DMS79 (cell line): Measurements from ENCODE around the gene JDP2.

Source experiments
- DNase-seq: peaks from one replicate; lab custom pipeline; 2025; lab: John Stamatoyannopoulos, UW

The JDP2 gene

GRCh38 chr14:75437201-75438143 lies 9.7 kb downstream of the JDP2 start:
- no peak for DNase-seq

- DNase-seq: no peak
These were observed 10.8 kb downstream of the JDP2 start for GRCh38 chr14:75438486-75439080.

- DNase-seq: no peak
These were observed 12.2 kb downstream of the JDP2 start for GRCh38 chr14:75439989-75440388.

- no peak for DNase-seq
These were observed 13.1 kb downstream of the JDP2 start for GRCh38 chr14:75440733-75441477.

GRCh38 chr14:75441728-75442127 lies 13.9 kb downstream of the JDP2 start:
- no peak for DNase-seq

GRCh38 chr14:75442166-75442565 lies 14.3 kb downstream of the JDP2 start:
- DNase-seq: no peak

- no peak for DNase-seq
These were observed 14.8 kb downstream of the JDP2 start for GRCh38 chr14:75442642-75443041.

- no peak for DNase-seq
These were observed 15.6 kb downstream of the JDP2 start for GRCh38 chr14:75443203-75443969.

- no peak for DNase-seq
These were observed 17.4 kb downstream of the JDP2 start for GRCh38 chr14:75445236-75445635.

- no peak for DNase-seq
These were observed 18.1 kb downstream of the JDP2 start for GRCh38 chr14:75445963-75446362.

- DNase-seq: no peak
These were observed 18.6 kb downstream of the JDP2 start for GRCh38 chr14:75446447-75446846.

- no peak for DNase-seq
These were observed 20.4 kb downstream of the JDP2 start for GRCh38 chr14:75448209-75448608.

GRCh38 chr14:75449036-75449435 lies 21.2 kb downstream of the JDP2 start:
- no peak for DNase-seq

GRCh38 chr14:75449696-75450095 lies 21.9 kb downstream of the JDP2 start:
- DNase-seq: no peak

GRCh38 chr14:75450381-75451276 lies 22.8 kb downstream of the JDP2 start:
- no peak for DNase-seq

GRCh38 chr14:75452324-75452723 lies 24.5 kb downstream of the JDP2 start:
- DNase-seq: no peak

GRCh38 chr14:75452900-75453816 lies 25.3 kb downstream of the JDP2 start:
- DNase-seq: no peak

GRCh38 chr14:75453817-75454434 lies 26.1 kb downstream of the JDP2 start:
- DNase-seq: no peak

- DNase-seq: no peak
These were observed 27.2 kb downstream of the JDP2 start for GRCh38 chr14:75454963-75455546.
